A549 (cell line): ENCODE data around the gene STIM2. TPM values are rescaled to one million over a fixed set of nuclear protein-coding genes. Genes with fewer than 3 reads are reported as not detected.

Experiments
- ATAC-seq, 2 experiments: fragments of 200-7000 bp in 1 of 2; fragments of >200 bp in 1 of 2; cut with Nextera tagmentation in 1 of 2; cut with Tn5 transposase in 1 of 2; 3 replicates each; pipeline versions ENCODE4 v1.8.0 to v1.9.1; 2018 to 2020; ENCODE audit warnings: mild to moderate bottlenecking in 1 of 2, moderate library complexity in 1 of 2
- CTCF ChIA-PET: fragments of 300-600 bp; sonication (Branson Sonifier 250); formaldehyde crosslinking; extraction: SDS; loops from one replicate; lab custom pipeline; 2021; ENCODE audit warnings: antibody characterized with exemption, inconsistent platforms; lab: Yijun Ruan, JAX
- POLR2A ChIA-PET: fragments of 350-600 bp; formaldehyde crosslinking; extraction: SDS; loops from one replicate; lab custom pipeline; 2021; ENCODE audit warnings: antibody characterized with exemption, inconsistent platforms; lab: Yijun Ruan, JAX
- DNase-seq, 2 experiments: peaks; one replicate each; pipeline versions ENCODE4 v3.0.0 to v3.0.0-alpha.2; 2011 to 2016; ENCODE audit warnings: low read depth in 1 of 2, low spot score in 1 of 2
- FAIRE-seq: peaks from 2 replicates; lab custom pipeline; 2011; peaks lifted over from hg19 to GRCh38; lab: Jason Lieb, UNC
- H3K27ac ChIP-seq, 2 experiments: fragments of >200 bp; sonication (Bioruptor Twin); formaldehyde crosslinking; 3 replicates each; pipeline ENCODE4 v1.5.1; 2016 to 2017
- H3K4me1 ChIP-seq: fragments of >200 bp; sonication (Bioruptor Twin); formaldehyde crosslinking; 3 replicates; pipeline ENCODE4 v1.6.1; 2016
- H3K4me2 ChIP-seq: fragments of >200 bp; sonication (Bioruptor Twin); formaldehyde crosslinking; 3 replicates; pipeline ENCODE4 v1.6.1; 2016
- H3K4me3 ChIP-seq: fragments of >200 bp; sonication (Bioruptor Twin); formaldehyde crosslinking; 3 replicates; pipeline ENCODE4 v1.5.1; 2016
- H3K9me3 ChIP-seq: fragments of >200 bp; sonication (Bioruptor Twin); formaldehyde crosslinking; 3 replicates; pipeline ENCODE4 v1.6.1; 2016
- CBX2 ChIP-seq: fragments of 200-600 bp; sonication (generic); IDR thresholded peaks from 2 replicates; pipeline ENCODE4 v1.6.1; 2016; ENCODE audit warnings: low read depth, mild to moderate bottlenecking, borderline replicate concordance
- CBX8 ChIP-seq: fragments of 200-600 bp; sonication (generic); IDR thresholded peaks from 2 replicates; pipeline ENCODE4 v1.6.1; 2016
- E2F6 ChIP-seq: IDR thresholded peaks from 2 replicates; pipeline ENCODE4 v1.6.1; 2012; ENCODE audit warnings: low read depth, borderline replicate concordance
- EHF ChIP-seq: fragments of 250-450 bp; sonication (Bioruptor Pico); IDR thresholded peaks from 2 replicates; pipeline ENCODE4 v1.5.0; 2020; ENCODE audit warnings: mild to moderate bottlenecking
- ELK1 ChIP-seq: fragments of 150-350 bp; IDR thresholded peaks from 2 replicates; pipeline ENCODE4 v1.6.1; 2014; ENCODE audit warnings: low read depth, mild to moderate bottlenecking, low read length
- HEYL ChIP-seq: fragments of 250-450 bp; sonication (Bioruptor Pico); IDR thresholded peaks from 2 replicates; pipeline ENCODE4 v1.8.0; 2021; ENCODE audit warnings: mild to moderate bottlenecking, moderate library complexity
- HMGXB4 ChIP-seq: fragments of 250-450 bp; sonication (Bioruptor Pico); IDR thresholded peaks from 2 replicates; pipeline ENCODE4 v1.5.0; 2021; ENCODE audit warnings: mild to moderate bottlenecking, moderate library complexity, borderline replicate concordance
- HOXB13 ChIP-seq: fragments of 250-450 bp; sonication (Bioruptor Pico); IDR thresholded peaks from 2 replicates; pipeline ENCODE4 v1.5.0; 2020; ENCODE audit warnings: low read depth, mild to moderate bottlenecking, moderate library complexity
- JUN ChIP-seq, 2 experiments: fragments of >200 bp; sonication (Bioruptor Twin); formaldehyde crosslinking; IDR thresholded peaks; 2 replicates in 1 of 2; 3 replicates in 1 of 2; pipeline ENCODE4 v1.6.1; 2016 to 2017
- KDM5A ChIP-seq: fragments of 200-600 bp; sonication (generic); IDR thresholded peaks from 2 replicates; pipeline ENCODE4 v1.6.1; 2016; ENCODE audit warnings: antibody characterized with exemption, mild to moderate bottlenecking
- MAX ChIP-seq: IDR thresholded peaks from 2 replicates; pipeline ENCODE4 v1.6.1; 2012
- NFE2L2 ChIP-seq: fragments of 150-350 bp; conservative IDR thresholded peaks from 2 replicates; pipeline ENCODE4 v1.6.1; 2014; ENCODE audit warnings: low read length
- PBX3 ChIP-seq: IDR thresholded peaks from 2 replicates; pipeline ENCODE4 v1.6.1; 2012
- PHF8 ChIP-seq: fragments of 200-600 bp; sonication (generic); IDR thresholded peaks from 2 replicates; pipeline ENCODE4 v1.6.1; 2016; ENCODE audit warnings: low read depth, mild to moderate bottlenecking, antibody characterized with exemption, moderate library complexity, borderline replicate concordance
- POLR2A ChIP-seq: IDR thresholded peaks from 2 replicates; pipeline ENCODE4 v1.6.1; 2012; ENCODE audit warnings: mild to moderate bottlenecking, low read length
- RARB ChIP-seq: fragments of 250-450 bp; sonication (Bioruptor Pico); IDR thresholded peaks from 2 replicates; pipeline ENCODE4 v1.8.0; 2021; ENCODE audit warnings: mild to moderate bottlenecking, moderate library complexity
- RCOR1 ChIP-seq: fragments of 150-350 bp; IDR thresholded peaks from 2 replicates; pipeline ENCODE4 v1.6.1; 2014; ENCODE audit warnings: antibody characterized with exemption, low read length, low read depth
- REST ChIP-seq: fragments of 200-600 bp; sonication (generic); IDR thresholded peaks from 2 replicates; pipeline ENCODE4 v1.6.1; 2016; ENCODE audit warnings: antibody characterized with exemption, mild to moderate bottlenecking, moderate library complexity
- SREBF2 ChIP-seq: fragments of 450-650 bp; IDR thresholded peaks from 2 replicates; pipeline ENCODE4 v1.6.1; 2014; ENCODE audit warnings: mild to moderate bottlenecking, moderate library complexity
- TFCP2L1 ChIP-seq: fragments of 250-450 bp; sonication (Bioruptor Pico); IDR thresholded peaks from 2 replicates; pipeline ENCODE4 v1.5.0; 2021; ENCODE audit warnings: mild to moderate bottlenecking
- TP53 ChIP-seq: fragments of 250-450 bp; sonication (Bioruptor Pico); IDR thresholded peaks from 2 replicates; pipeline ENCODE4 v1.5.0; 2021; ENCODE audit warnings: mild to moderate bottlenecking, moderate library complexity
- USF2 ChIP-seq: fragments of 450-650 bp; IDR thresholded peaks from 2 replicates; pipeline ENCODE4 v1.6.1; 2014; ENCODE audit warnings: antibody characterized with exemption
- WGBS: methylation state at CpG from one replicate; pipeline ENCODE4 v1.1.6; 2017; ENCODE audit errors: missing lambda C conversion rate; 5-methylcytosine and 5-hydroxymethylcytosine counted together
- polyA plus RNA-seq, 4 experiments: library from polyadenylated mRNA; depleted of rRNA in 3 of 4; stranded (reverse); fragments of >200 nt; fragmentation: RNase III in 1 of 4; extraction: RNeasy Plus Mini Kit Qiagen cat#74134 plus additional on column Dnase treatment in 1 of 4; gene quantifications; 2 replicates in 3 of 4; 3 replicates in 1 of 4; pipeline ENCODE4 v1.2.3, GENCODE V29; 2011 to 2017

STIM2 gene
- polyA plus RNA-seq, 2 of the 4 experiments (the other 2 are of a cell fraction), result 13.6 to 20.6 TPM

- no peak for FAIRE-seq
- CTCF ChIA-PET, result no interaction called here
- no peak for ATAC-seq
- TF ChIP-seq RCOR1, result no peak
- TF ChIP-seq USF2, result no peak
- no peak for TF ChIP-seq MAX
- H3K4me1 ChIP-seq, result no peaks in the 10 kb centered on the region
- no peak for DNase-seq
- WGBS, result 73% methylated on average over 1 of the region's 1 CpG
- no peaks in the 10 kb centered on the region for H3K9me3 ChIP-seq
- POLR2A ChIA-PET, result no interaction called here
- no peak overlapping the region for H3K4me3 ChIP-seq
- H3K4me2 ChIP-seq, result no peak overlapping the region
- H3K27ac ChIP-seq, result no peak overlapping the region
These were observed 99.0 kb downstream of the STIM2 start for GRCh38 chr4:26959654-26960047.

GRCh38 chr4:26962720-26963119 lies 102.1 kb downstream of the STIM2 start:
- H3K4me3 ChIP-seq, result no peak overlapping the region
- no peak overlapping the region for H3K4me2 ChIP-seq
- DNase-seq (no peak), FAIRE-seq (no peak), ATAC-seq (no peak)
- ChIA-PET CTCF (no interaction called here), POLR2A (no interaction called here)
- no peaks in the 10 kb centered on the region for H3K9me3 ChIP-seq
- TF ChIP-seq CBX8 (no peak), KDM5A (no peak), SREBF2 (no peak), REST (no peak), TP53 (CRISPR knock-in tag) (no peak), ELK1 (no peak), PBX3 (no peak), POLR2A (no peak), USF2 (no peak), HEYL (no peak), JUN (IDR thresholded peaks at IDR 0.05) (no peak), RARB (no peak), CBX2 (no peak)
- H3K27ac ChIP-seq, result no peak overlapping the region
- no peaks in the 10 kb centered on the region for H3K4me1 ChIP-seq

GRCh38 chr4:26964512-26964911 lies 103.9 kb downstream of the STIM2 start:
- no peak for ATAC-seq
- DNase-seq, result no peak
- ChIA-PET CTCF (no interaction called here), POLR2A (no interaction called here)
- H3K4me1 ChIP-seq, result no peaks in the 10 kb centered on the region
- no peak overlapping the region for H3K4me3 ChIP-seq
- 67% methylated on average over 1 of the region's 1 CpG for WGBS
- no peak overlapping the region for H3K27ac ChIP-seq
- TF ChIP-seq SREBF2 (no peak), HMGXB4 (CRISPR knock-in tag) (no peak), TFCP2L1 (CRISPR knock-in tag) (no peak), KDM5A (no peak), EHF (no peak), NFE2L2 (no peak), PHF8 (no peak), HOXB13 (no peak), E2F6 (no peak), CBX8 (no peak)
- H3K9me3 ChIP-seq, result no peaks in the 10 kb centered on the region
- H3K4me2 ChIP-seq, result no peak overlapping the region
- FAIRE-seq, result no peak
